Keratinocyte (primary cell): ENCODE results near the gene UBE2D2. TPM values are rescaled to one million over a fixed set of nuclear protein-coding genes. Genes with fewer than 3 reads are reported as not detected.
"Not testable (repeated sequence)": the region's sequence is repeated elsewhere in the genome, so short reads cannot be mapped to it uniquely, and the experiment has no call there.

Source experiments
- DNase-seq: peaks from one replicate; pipeline ENCODE4 v3.0.0-alpha.2; 2011; ENCODE audit warnings: low read depth, missing footprints, low spot score
- FAIRE-seq: peaks from 2 replicates; lab custom pipeline; 2011; peaks lifted over from hg19 to GRCh38; lab: Jason Lieb, UNC
- H2AFZ ChIP-seq: 2 replicates; pipeline ENCODE4 v1.6.0; 2012; ENCODE audit warnings: low read length, control low read depth, inconsistent platforms; ENCODE audit not compliant: control insufficient read depth
- H3K27ac ChIP-seq: 2 replicates; pipeline ENCODE4 v1.5.1; 2011; ENCODE audit warnings: low read length; ENCODE audit not compliant: control insufficient read depth, insufficient read depth
- H3K27me3 ChIP-seq: 3 replicates; pipeline ENCODE4 v1.6.0; 2011; ENCODE audit warnings: low read length; ENCODE audit not compliant: control insufficient read depth, insufficient read depth; ENCODE audit errors: extremely low read depth
- H3K36me3 ChIP-seq, 2 experiments: 2 replicates in 1 of 2; 3 replicates in 1 of 2; pipeline ENCODE4 v1.5.1; 2011; ENCODE audit warnings: low read length in 2 of 2, mild to moderate bottlenecking in 1 of 2; ENCODE audit not compliant: control insufficient read depth in 2 of 2, insufficient read depth in 2 of 2; ENCODE audit errors: extremely low read depth in 1 of 2
- H3K4me1 ChIP-seq: 3 replicates; pipeline ENCODE4 v1.5.1; 2011; ENCODE audit warnings: low read length; ENCODE audit not compliant: control insufficient read depth, insufficient read depth; ENCODE audit errors: extremely low read depth
- H3K4me2 ChIP-seq: 3 replicates; pipeline ENCODE4 v1.6.0; 2011; ENCODE audit warnings: low read depth, low read length; ENCODE audit not compliant: control insufficient read depth, insufficient read depth; ENCODE audit errors: extremely low read depth
- H3K4me3 ChIP-seq, 3 experiments: fragments of 200-600 bp in 1 of 3; sonication (generic) in 1 of 3; 2 replicates in 2 of 3; 3 replicates in 1 of 3; pipeline ENCODE4 v1.5.1; 2011 to 2016; ENCODE audit warnings: low read length in 3 of 3, mild to moderate bottlenecking in 3 of 3, control low read depth in 2 of 3, inconsistent platforms in 1 of 3, low read depth in 1 of 3, mixed read lengths in 1 of 3, mixed run types in 1 of 3, moderate library complexity in 1 of 3; ENCODE audit not compliant: control insufficient read depth in 2 of 3, insufficient read depth in 2 of 3; ENCODE audit errors: extremely low read depth in 1 of 3
- H3K79me2 ChIP-seq: 2 replicates; pipeline ENCODE4 v1.6.0; 2012; ENCODE audit warnings: low read length; ENCODE audit not compliant: control insufficient read depth, insufficient read depth
- H3K9ac ChIP-seq: 3 replicates; pipeline ENCODE4 v1.6.0; 2011; ENCODE audit warnings: low read length; ENCODE audit not compliant: control insufficient read depth, insufficient read depth; ENCODE audit errors: extremely low read depth
- H3K9me1 ChIP-seq: 3 replicates; pipeline ENCODE4 v1.6.0; 2011; ENCODE audit warnings: low read length; ENCODE audit not compliant: control insufficient read depth, insufficient read depth; ENCODE audit errors: extremely low read depth
- H3K9me3 ChIP-seq: 2 replicates; pipeline ENCODE4 v1.5.1; 2012; ENCODE audit warnings: low read depth, low read length; ENCODE audit not compliant: control insufficient read depth
- H4K20me1 ChIP-seq: 3 replicates; pipeline ENCODE4 v1.6.0; 2011; ENCODE audit warnings: low read length; ENCODE audit not compliant: control insufficient read depth, insufficient read depth; ENCODE audit errors: extremely low read depth
- CTCF ChIP-seq, 3 experiments: IDR thresholded peaks in 1 of 3; conservative IDR thresholded peaks in 1 of 3; optimal IDR thresholded peaks in 1 of 3; 2 replicates in 2 of 3; 3 replicates in 1 of 3; pipeline versions ENCODE3 to v1.5.1; 2011; ENCODE audit warnings: low read length in 3 of 3, mild to moderate bottlenecking in 3 of 3, moderate library complexity in 2 of 3, control low read depth in 1 of 3, inconsistent platforms in 1 of 3; ENCODE audit not compliant: insufficient read depth in 2 of 3; ENCODE audit errors: extremely low read depth in 1 of 3
- EZH2 ChIP-seq: IDR thresholded peaks from one replicate; pipeline ENCODE4 v1.6.1; 2012; ENCODE audit warnings: inconsistent platforms, mild to moderate bottlenecking, low read length, moderate library complexity
- dilution Hi-C: fragments of 300-500 bp; cut with MboI; formaldehyde crosslinking; loops from one replicate; pipeline ENCODE4 v1.7.0; 2020; ENCODE audit warnings: low sequenced_read_pairs; ENCODE audit not compliant: extremely low pct_ligation_motif_present
- polyA plus RNA-seq, 5 experiments: library from polyadenylated mRNA; depleted of rRNA in 3 of 5; stranded (reverse) in 3 of 5; stranded (forward) in 1 of 5; unstranded in 1 of 5; fragments of >200 nt; gene quantifications; 1 replicate in 1 of 5; 2 replicates in 3 of 5; 3 replicates in 1 of 5; pipeline versions ENCODE4 v1.2.1 to v1.2.3, GENCODE V29; 2011 to 2012; ENCODE audit warnings: missing spikeins in 2 of 5, low read depth in 1 of 5, low replicate concordance in 1 of 5

Gene UBE2D2
- polyA plus RNA-seq, 1 donor (not counting 4 experiments of a cell fraction or from before 2014, with no cell fraction given) = 127 TPM

- no peaks in the 10 kb centered on the region for H4K20me1 ChIP-seq
- dilution Hi-C loops = no loop called here
- no peak overlapping the region for H3K27ac ChIP-seq
- FAIRE-seq (no peak), DNase-seq (no peak)
- no peaks in the 10 kb centered on the region for H3K9me3 ChIP-seq
- no peak overlapping the region for H3K9ac ChIP-seq
- H3K27me3 ChIP-seq = no peaks in the 10 kb centered on the region
- H2AFZ ChIP-seq = no peak overlapping the region
- H3K36me3 ChIP-seq = no peaks in the 10 kb centered on the region
- H3K79me2 ChIP-seq = no peaks in the 10 kb centered on the region
- no peaks in the 10 kb centered on the region for H3K4me1 ChIP-seq
- no peak overlapping the region for H3K4me3 ChIP-seq
- H3K9me1 ChIP-seq = no peaks in the 10 kb centered on the region
- TF ChIP-seq CTCF (optimal IDR thresholded peaks at IDR 0.05 in 1 of 3, IDR thresholded peaks at IDR 0.05 in 1 of 3, conservative IDR thresholded peaks at IDR 0.05 in 1 of 3; ENCODE audit: extremely low read depth in 1 of 3, insufficient read depth in 2 of 3, low read length in 3 of 3) (no peak), EZH2 (no peak)
- no peak overlapping the region for H3K4me2 ChIP-seq
Observed at GRCh38 chr5:139531772-139532169, 29.4 kb upstream of the UBE2D2 start.

GRCh38 chr5:139543423-139543991 lies 17.6 kb upstream of the UBE2D2 start:
- FAIRE-seq (no peak), DNase-seq (no peak)
- Histone ChIP-seq H3K4me1 (no peaks in the 10 kb centered on the region), H3K4me3 (no peak overlapping the region), H3K27me3 (no peaks in the 10 kb centered on the region), H2AFZ (peak overlapping the region; percentile 19), H3K9ac (no peak overlapping the region), H4K20me1 (no peaks in the 10 kb centered on the region), H3K4me2 (no peak overlapping the region), H3K9me1 (no peaks in the 10 kb centered on the region), H3K79me2 (no peaks in the 10 kb centered on the region), H3K9me3 (no peaks in the 10 kb centered on the region), H3K27ac (no peak overlapping the region), H3K36me3 (no peaks in the 10 kb centered on the region)
- TF ChIP-seq CTCF (optimal IDR thresholded peaks at IDR 0.05 in 1 of 3, IDR thresholded peaks at IDR 0.05 in 1 of 3, conservative IDR thresholded peaks at IDR 0.05 in 1 of 3; ENCODE audit: extremely low read depth in 1 of 3, insufficient read depth in 2 of 3, low read length in 3 of 3) = no peak
- no peak for TF ChIP-seq EZH2
- dilution Hi-C loops = no loop called here

GRCh38 chr5:139546593-139546992 lies 14.5 kb upstream of the UBE2D2 start:
- H3K9ac ChIP-seq, H3K4me3 ChIP-seq, FAIRE-seq, H3K4me1 ChIP-seq, H2AFZ ChIP-seq, H3K36me3 ChIP-seq, H3K79me2 ChIP-seq, dilution Hi-C loops, H4K20me1 ChIP-seq, H3K9me1 ChIP-seq, H3K4me2 ChIP-seq, H3K9me3 ChIP-seq, H3K27ac ChIP-seq, H3K27me3 ChIP-seq, DNase-seq: not testable (repeated sequence)
